ENCODE data around the gene DIMT1. TPM values are rescaled to one million over a fixed set of nuclear protein-coding genes. Genes with fewer than 3 reads are reported as not detected.
A peak's percentile ranks its signal among the peaks of the same experiment; 100 is the strongest.

Gene DIMT1
- total RNA-seq, 4 donors from 2014 or later: 2.1 to 11.6 (median 5.8) TPM

DNA sequence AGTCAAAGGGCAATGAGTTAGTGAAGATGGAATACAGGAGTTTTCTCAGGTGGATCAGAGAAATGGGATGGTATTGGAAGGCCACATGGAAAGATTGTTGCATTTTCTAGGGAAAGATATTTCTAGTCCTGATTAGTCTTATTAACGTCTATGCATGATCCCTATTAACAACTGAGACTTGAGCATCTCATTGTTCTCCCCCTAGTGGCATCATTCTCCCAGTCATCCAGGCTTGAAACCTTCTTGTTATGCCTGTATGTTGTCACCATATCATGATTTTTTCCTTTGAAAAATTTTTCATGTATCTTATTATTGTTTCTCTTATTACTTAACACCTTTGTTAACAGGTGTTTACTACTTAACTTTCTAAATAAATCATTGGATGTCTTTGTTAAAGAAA, 63.3 kb downstream of the DIMT1 start:
- no peak for TF ChIP-seq POLR2A (IDR thresholded peaks at IDR 0.05)
- TF ChIP-seq, protein P1, sequence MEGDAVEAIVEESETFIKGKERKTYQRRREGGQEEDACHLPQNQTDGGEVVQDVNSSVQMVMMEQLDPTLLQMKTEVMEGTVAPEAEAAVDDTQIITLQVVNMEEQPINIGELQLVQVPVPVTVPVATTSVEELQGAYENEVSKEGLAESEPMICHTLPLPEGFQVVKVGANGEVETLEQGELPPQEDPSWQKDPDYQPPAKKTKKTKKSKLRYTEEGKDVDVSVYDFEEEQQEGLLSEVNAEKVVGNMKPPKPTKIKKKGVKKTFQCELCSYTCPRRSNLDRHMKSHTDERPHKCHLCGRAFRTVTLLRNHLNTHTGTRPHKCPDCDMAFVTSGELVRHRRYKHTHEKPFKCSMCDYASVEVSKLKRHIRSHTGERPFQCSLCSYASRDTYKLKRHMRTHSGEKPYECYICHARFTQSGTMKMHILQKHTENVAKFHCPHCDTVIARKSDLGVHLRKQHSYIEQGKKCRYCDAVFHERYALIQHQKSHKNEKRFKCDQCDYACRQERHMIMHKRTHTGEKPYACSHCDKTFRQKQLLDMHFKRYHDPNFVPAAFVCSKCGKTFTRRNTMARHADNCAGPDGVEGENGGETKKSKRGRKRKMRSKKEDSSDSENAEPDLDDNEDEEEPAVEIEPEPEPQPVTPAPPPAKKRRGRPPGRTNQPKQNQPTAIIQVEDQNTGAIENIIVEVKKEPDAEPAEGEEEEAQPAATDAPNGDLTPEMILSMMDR (IDR thresholded peaks at IDR 0.05): peak in 4 of 6 experiments; percentile 26 to 53 (median 50)
- no peaks in the 10 kb centered on the region for H3K9me3 ChIP-seq
- no peaks in the 10 kb centered on the region for H3K36me3 ChIP-seq
- H3K4me1 ChIP-seq: no peaks in the 10 kb centered on the region
- H3K4me3 ChIP-seq: no peak overlapping the region
- no peaks in the 10 kb centered on the region for H3K27me3 ChIP-seq
- no peak for DNase-seq
- H3K27ac ChIP-seq: no peak overlapping the region

Small RNA genes within 50 kb of the gene (small RNA-seq; reads per million reads assigned to genes)
- 0 reads per million in 2 donors for gene RNU6-661P

Other genes with a start within 250 kb of the DIMT1 start
- gene KIF2A, start 97.7 kb downstream of the DIMT1 start, total RNA-seq: 10 to 100 TPM; 38.3 to 71.8 (median 41.6) TPM
- 10 to 100 TPM in 3 of 4 donors, 1 to 10 TPM in 1; 5.6 to 27.2 (median 13.1) TPM for gene IPO11, start 8.9 kb upstream of the DIMT1 start, total RNA-seq
- gene LRRC70, start 174.9 kb upstream of the DIMT1 start, total RNA-seq: 1 to 10 TPM; 1.1 to 5.0 (median 2.5) TPM

Data from Peyer's patch (tissue), 4 donors.